GM12892 (cell line): Measurements from ENCODE around the gene RTL10.

Source experiments
- DNase-seq: peaks from one replicate; pipeline ENCODE4 v3.0.0; 2011; ENCODE audit not compliant: insufficient read length
- FAIRE-seq: peaks from 2 replicates; lab custom pipeline; 2011; peaks lifted over from hg19 to GRCh38; lab: Jason Lieb, UNC
- POLR2A ChIP-seq: IDR thresholded peaks from 2 replicates; pipeline ENCODE4 v1.6.1; 2011; ENCODE audit warnings: low read depth, low read length, control low read depth
- POLR2AphosphoS5 ChIP-seq: IDR thresholded peaks from 2 replicates; pipeline ENCODE4 v1.6.1; 2011; ENCODE audit warnings: low read depth, low read length, control low read depth
- TAF1 ChIP-seq: IDR thresholded peaks from 2 replicates; pipeline ENCODE4 v1.6.1; 2011; ENCODE audit warnings: low read depth, mild to moderate bottlenecking, control low read depth, low read length, borderline replicate concordance

Gene RTL10

DNA sequence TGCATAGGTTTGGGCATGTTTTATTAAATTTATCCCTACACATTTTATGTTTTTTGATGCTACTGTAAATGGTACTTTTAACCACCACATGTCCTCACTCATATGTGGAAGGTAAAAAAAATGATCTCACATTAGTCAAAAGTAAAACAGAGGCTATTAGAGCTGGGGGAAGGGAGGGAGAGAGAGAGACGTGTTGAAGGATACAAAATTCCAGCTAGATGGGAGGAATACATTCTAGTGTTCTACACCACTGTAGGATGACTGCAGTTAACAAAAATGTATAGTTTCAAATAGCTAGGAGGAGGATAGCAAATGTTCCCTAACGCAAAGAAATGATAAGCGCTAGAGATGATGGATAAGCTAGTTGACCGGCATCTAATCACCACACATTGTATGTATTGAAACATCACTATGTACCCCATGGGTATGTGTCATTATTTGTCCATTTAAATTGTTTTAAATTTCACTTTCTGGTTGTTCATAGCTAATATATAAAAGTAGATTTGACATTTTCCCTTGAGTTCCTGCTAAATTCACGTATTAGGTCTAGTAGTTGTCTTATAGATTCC lies 9.9 kb upstream of the RTL10 start:
- FAIRE-seq (no peak), DNase-seq (no peak)
- TF ChIP-seq POLR2A (no peak), TAF1 (no peak), POLR2AphosphoS5 (no peak)

DNA sequence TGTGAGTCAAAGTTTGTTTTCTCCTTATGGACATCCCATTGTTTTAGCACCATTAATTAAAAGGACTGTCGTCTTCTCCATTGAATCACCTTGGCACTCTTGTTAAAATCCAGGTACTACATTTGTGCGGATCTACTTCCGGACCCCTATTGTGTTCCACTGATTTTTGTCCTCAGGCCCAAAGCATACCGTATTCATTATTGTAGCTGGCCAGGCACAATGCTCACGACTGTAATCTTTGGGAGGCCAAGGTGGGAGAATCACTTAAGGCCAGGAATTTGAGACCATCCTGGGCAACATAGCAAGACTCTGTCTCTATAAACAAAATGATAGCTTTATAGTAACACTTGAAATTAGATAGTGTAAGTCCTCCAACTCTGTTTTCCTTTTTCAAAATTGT lies 8.9 kb upstream of the RTL10 start:
- TF ChIP-seq POLR2AphosphoS5 (no peak), POLR2A (no peak), TAF1 (no peak)
- FAIRE-seq, result no peak
- no peak for DNase-seq

- no peak for FAIRE-seq
- TF ChIP-seq POLR2AphosphoS5, result no peak
- no peak for TF ChIP-seq TAF1
- TF ChIP-seq POLR2A, result no peak
- no peak for DNase-seq
These were observed 8.1 kb upstream of the RTL10 start for GRCh38 chr22:19862619-19863246.

- no peak for FAIRE-seq
- no peak for DNase-seq
- TF ChIP-seq POLR2AphosphoS5 (no peak), POLR2A (no peak), TAF1 (no peak)
These were observed 5.3 kb upstream of the RTL10 start for GRCh38 chr22:19859861-19860510.

- DNase-seq, result no peak
- TF ChIP-seq TAF1, result no peak
- no peak for TF ChIP-seq POLR2AphosphoS5
- no peak for TF ChIP-seq POLR2A
- no peak for FAIRE-seq
These were observed 2.7 kb upstream of the RTL10 start for GRCh38 chr22:19857382-19857781.

DNA sequence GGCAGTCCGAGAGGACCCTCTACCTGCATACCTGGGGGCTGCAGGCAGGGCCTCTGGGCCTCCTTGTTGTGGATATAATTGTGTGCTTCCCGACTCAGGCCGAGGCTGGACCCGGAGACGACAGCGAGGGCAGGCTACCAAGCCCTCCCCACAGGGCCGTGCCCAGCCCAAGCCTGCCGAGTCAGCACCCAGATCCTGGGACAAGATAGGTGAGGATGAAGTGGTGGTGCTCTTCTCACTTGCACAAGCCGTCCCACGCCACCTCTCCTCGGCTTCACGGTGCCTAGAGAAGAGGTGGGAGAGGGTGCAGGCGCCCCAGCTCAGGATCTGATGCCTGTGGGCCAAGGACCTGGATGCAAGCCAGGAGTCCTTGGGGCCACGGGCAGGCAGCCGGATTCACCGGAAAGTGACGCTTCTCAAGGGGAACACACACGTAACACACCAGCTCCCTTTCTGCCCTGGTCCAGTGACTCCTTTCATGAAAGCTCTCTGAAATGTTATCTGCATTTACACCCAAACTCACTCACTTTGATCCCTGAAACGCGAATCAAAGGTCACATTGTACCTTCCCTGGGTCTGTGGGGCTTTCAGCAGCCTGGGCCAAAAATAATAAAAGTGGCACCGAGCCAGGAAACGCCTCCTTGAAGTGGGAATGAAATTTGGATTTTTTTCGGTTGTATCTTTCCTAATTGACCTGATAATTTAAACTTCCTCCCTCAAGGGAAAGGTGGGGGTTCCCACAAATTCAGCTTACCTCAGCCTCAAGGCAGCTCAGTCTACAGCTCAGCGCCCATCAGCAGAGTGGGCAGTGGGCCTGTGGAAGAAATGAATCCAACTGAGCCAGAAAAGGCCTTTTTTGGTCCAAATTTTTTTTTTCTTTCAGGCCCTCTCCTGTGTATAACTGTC lies 1.1 kb upstream of the RTL10 start:
- DNase-seq (no peak), FAIRE-seq (peak; percentile 40)
- TF ChIP-seq POLR2A (no peak), POLR2AphosphoS5 (peak; percentile 63; the same call in 1 of the 2 replicates), TAF1 (0 out of 2 replicates have a peak, but pooled peaks have one; percentile 45)

DNA sequence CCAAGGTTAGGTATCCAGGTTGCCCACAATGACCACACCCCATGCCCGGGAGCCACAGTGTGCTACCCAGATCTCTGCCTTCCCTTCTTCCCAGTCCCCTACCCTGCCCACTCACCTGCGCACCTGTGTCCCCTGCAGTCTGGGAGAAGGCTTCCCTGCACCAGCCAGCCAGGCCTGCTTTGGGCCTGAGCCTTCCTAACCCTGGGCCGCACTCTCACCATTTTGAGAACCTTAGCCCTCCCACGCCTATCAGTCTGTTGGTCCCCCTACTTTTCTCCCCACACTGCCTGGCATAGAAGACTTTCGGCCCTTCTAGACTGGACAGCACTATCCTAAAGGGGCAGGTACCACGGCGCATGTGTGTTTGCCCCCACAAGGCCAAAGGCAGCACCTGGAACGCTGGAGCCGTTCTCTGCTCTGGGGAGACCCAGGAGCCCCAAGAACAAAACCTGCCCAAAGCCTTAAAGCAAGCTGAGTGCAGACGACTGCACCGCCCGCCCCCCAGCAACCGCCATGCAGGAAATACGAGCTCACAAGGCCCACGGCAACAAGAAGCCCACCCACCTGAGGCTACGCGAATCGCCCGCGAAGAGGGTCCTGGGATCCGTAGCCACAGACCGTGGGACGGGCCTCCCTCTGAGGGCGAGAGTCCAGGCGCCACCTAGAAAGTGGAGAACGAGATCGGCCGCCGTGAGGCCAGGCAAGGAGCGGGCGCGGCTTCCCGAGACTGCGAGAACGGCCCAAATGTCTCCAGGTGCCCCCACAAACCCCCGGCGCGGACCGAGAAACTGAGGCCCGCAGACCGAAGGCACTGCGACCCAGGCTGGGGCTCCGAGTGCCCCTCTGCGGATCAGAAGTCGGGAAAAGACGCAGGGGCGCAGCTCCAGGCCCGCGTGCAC lies 546 bp downstream of the RTL10 start:
- FAIRE-seq, result no peak
- no peak for DNase-seq
- no peak for TF ChIP-seq POLR2AphosphoS5
- no peak; the same call in 1 of the 2 replicates for TF ChIP-seq TAF1
- TF ChIP-seq POLR2A, result no peak; the same call in 1 of the 2 replicates

DNA sequence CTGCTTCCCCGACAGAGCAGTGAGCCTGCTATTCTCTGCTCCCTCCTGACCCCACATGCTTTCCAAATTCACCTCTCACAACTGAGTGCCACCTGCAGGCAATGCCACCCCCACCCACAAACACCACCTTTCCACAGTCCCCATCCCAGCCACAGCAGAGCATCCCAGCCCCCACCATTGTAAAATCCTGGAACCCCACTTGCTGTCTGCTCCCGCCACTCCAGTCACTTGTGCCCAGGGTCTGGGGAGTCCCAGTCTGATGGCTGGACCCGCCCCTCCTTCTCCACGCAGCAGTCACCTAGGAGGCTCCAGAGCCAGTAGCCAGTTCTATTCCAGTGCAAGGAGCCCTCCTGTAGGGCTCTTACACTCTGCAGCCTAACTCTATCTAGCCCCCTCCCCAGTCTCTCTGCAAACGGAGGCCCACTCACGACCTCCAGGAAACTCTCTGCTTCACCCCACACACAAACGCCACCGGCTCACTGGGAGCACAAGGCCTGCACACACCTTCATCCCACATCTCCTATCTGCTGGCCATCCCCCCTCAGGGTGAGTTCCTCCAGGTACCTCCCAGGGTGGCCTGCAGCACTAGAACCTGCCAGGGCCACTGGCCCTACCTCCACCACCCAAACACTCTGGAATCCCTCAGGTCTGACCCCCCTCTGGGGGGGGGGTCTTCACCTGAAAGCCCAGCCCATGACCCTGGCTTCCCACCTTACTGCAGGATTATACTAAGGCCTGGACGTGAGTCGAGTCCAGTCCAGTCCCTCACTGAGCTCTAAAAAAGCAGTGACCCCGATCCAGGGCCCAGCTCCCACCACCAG lies 1.4 kb downstream of the RTL10 start:
- TF ChIP-seq TAF1 (no peak), POLR2A (peak; percentile 20; the same call in 1 of the 2 replicates)
- FAIRE-seq (no peak), DNase-seq (no peak)

GRCh38 chr22:19852177-19852781 lies 2.4 kb downstream of the RTL10 start:
- TF ChIP-seq POLR2A, result no peak
- TF ChIP-seq POLR2AphosphoS5, result no peak
- no peak for TF ChIP-seq TAF1
- DNase-seq, result no peak
- FAIRE-seq, result no peak
